HCT116 (cell line): ENCODE results near the gene RPS27A.

Source experiments
- CTCF ChIP-seq, 3 experiments: fragments of 200-600 bp in 1 of 3; sonication (generic) in 1 of 3; IDR thresholded peaks in 2 of 3; conservative IDR thresholded peaks in 1 of 3; 2 replicates each; pipeline ENCODE4 v1.5.1; 2012 to 2017; ENCODE audit warnings: low read depth in 2 of 3, low read length in 2 of 3, antibody characterized with exemption in 1 of 3, borderline replicate concordance in 1 of 3, control low read depth in 1 of 3, mild to moderate bottlenecking in 1 of 3, mixed read lengths in 1 of 3, mixed run types in 1 of 3, moderate library complexity in 1 of 3; ENCODE audit not compliant: insufficient read depth in 1 of 3
- JUND ChIP-seq: IDR thresholded peaks from 2 replicates; pipeline ENCODE4 v1.6.1; 2012
- MAX ChIP-seq: IDR thresholded peaks from 2 replicates; pipeline ENCODE4 v1.6.1; 2012
- POLR2A ChIP-seq: IDR thresholded peaks from 2 replicates; pipeline ENCODE4 v1.7.0; 2011; ENCODE audit warnings: borderline replicate concordance; ENCODE audit not compliant: insufficient read depth, insufficient read length; ENCODE audit errors: extremely low read depth
- POLR2AphosphoS5 ChIP-seq: IDR thresholded peaks from 2 replicates; pipeline ENCODE4 v1.6.1; 2011; ENCODE audit warnings: mild to moderate bottlenecking, low read depth, low read length, moderate library complexity
- RAD21 ChIP-seq: IDR thresholded peaks from 2 replicates; pipeline ENCODE4 v1.6.1; 2012; ENCODE audit warnings: low read depth, mild to moderate bottlenecking

GRCh38 chr2:55229221-55229620 is 3.3 kb upstream of the RPS27A start:
- TF ChIP-seq CTCF (IDR thresholded peaks at IDR 0.05 in 2 of 3, conservative IDR thresholded peaks at IDR 0.05 in 1 of 3; ENCODE audit: borderline replicate concordance in 1 of 3, insufficient read depth in 1 of 3, low read depth in 2 of 3, low read length in 2 of 3) (no peak), POLR2A (no peak), MAX (no peak), JUND (no peak), POLR2AphosphoS5 (no peak), RAD21 (no peak)
